ENCODE results near the gene WDR18. TPM values are rescaled to one million over a fixed set of nuclear protein-coding genes. Genes with fewer than 3 reads are reported as not detected.

The WDR18 gene
- total RNA-seq, 1 donor from 2014 or later, result 66.5 TPM

DNA sequence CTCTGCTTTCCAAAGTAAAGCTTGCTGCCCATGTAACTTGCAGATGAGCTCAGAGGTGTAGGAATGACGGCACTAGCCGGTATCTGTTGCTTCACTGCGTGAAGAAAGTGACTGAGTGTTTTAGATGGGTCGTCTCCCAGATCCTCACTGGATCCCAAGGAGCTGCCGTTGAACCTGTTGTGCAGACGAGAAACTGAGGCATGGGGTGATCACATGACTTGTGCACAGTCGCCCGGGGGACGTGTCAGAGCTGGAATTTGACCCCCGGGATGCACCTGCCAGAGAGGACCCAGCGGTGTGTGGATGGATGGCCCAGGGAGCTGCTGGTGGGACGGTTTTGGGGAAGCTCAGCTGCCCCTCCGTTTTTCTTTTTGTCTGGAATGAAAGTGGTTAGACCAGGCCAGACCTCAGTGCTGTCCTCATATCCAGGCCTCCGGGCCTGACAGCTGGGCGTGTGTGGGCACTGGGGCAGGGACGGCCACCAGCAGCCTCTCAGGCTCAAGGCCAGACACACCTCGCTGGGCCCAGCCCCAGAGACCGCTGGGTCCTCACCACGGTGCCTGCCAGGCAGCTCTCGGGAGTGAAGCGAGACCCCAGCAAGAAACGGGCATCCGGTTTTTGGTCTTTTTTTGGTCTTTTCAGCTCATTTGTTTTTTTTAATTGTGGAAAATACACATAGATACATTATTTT lies 45.8 kb upstream of the WDR18 start:
- no peak for ATAC-seq (ENCODE audit: low read depth)
- H3K9me3 Mint-ChIP-seq, result no peaks in the 10 kb centered on the region
- peaks cover 53% of the 10 kb centered on the region for H3K4me1 Mint-ChIP-seq

DNA sequence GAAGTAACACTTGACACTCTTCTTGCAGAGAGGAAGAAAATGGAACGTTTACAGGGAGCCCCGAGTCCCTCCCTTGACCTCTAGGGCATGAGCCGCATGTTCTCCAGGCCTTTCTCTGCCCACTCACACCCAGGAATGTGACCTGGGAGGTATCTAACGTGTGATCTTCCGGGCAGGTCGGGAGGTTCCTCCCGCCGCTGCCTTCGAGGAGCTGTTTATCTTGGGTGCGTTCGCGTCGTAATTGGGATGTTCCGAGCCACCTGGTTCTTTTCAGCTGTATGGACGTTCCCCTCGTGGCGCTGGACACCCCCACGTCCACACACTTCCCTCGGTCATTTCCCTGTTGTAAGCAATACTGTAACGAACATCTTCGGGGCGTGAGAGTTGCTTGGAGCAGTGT lies 44.7 kb upstream of the WDR18 start:
- intact Hi-C loops (cut with micrococcal nuclease), result no loop called here
- ATAC-seq (ENCODE audit: low read depth) (no peak), DNase-seq (no peak)
- Mint-ChIP-seq H3K27me3 (no peaks in the 10 kb centered on the region), H3K4me3 (no peak overlapping the region), H3K27ac (peak overlapping the region; percentile 30), H3K4me1 (peaks cover 47% of the 10 kb centered on the region), H3K36me3 (ENCODE audit: low read depth) (peaks cover 19% of the 10 kb centered on the region), H3K9me3 (no peaks in the 10 kb centered on the region)
- POLR2A ChIA-PET, result interaction anchor here (0.9 to 4.4 kb wide), 6 partner anchors 8 to 330 kb away, joined by 3 to 45 read pairs (median 8); partner anchors contain the start of genes CIRBP and WDR18
- TF ChIP-seq, protein P1, sequence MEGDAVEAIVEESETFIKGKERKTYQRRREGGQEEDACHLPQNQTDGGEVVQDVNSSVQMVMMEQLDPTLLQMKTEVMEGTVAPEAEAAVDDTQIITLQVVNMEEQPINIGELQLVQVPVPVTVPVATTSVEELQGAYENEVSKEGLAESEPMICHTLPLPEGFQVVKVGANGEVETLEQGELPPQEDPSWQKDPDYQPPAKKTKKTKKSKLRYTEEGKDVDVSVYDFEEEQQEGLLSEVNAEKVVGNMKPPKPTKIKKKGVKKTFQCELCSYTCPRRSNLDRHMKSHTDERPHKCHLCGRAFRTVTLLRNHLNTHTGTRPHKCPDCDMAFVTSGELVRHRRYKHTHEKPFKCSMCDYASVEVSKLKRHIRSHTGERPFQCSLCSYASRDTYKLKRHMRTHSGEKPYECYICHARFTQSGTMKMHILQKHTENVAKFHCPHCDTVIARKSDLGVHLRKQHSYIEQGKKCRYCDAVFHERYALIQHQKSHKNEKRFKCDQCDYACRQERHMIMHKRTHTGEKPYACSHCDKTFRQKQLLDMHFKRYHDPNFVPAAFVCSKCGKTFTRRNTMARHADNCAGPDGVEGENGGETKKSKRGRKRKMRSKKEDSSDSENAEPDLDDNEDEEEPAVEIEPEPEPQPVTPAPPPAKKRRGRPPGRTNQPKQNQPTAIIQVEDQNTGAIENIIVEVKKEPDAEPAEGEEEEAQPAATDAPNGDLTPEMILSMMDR (IDR thresholded peaks at IDR 0.05), result no peak
- CTCF ChIA-PET, result no interaction called here

More for the DNA sequence above, 45.8 kb upstream of the WDR18 start:
- no peaks in the 10 kb centered on the region for H3K27me3 Mint-ChIP-seq
- no peak for DNase-seq
- peaks cover 16% of the 10 kb centered on the region for H3K36me3 Mint-ChIP-seq (ENCODE audit: low read depth)
- CTCF ChIA-PET, result no interaction called here
- peak overlapping the region; percentile 75 for H3K27ac Mint-ChIP-seq
- intact Hi-C loops (cut with micrococcal nuclease), result no loop called here
- TF ChIP-seq, protein P1 (IDR thresholded peaks at IDR 0.05), result no peak
- no peak overlapping the region for H3K4me3 Mint-ChIP-seq
- POLR2A ChIA-PET, result interaction anchor here (0.6 to 4.4 kb wide), 11 partner anchors 8 to 1527 kb away, joined by 3 to 45 read pairs (median 4); partner anchors contain the start of gene WDR18

DNA sequence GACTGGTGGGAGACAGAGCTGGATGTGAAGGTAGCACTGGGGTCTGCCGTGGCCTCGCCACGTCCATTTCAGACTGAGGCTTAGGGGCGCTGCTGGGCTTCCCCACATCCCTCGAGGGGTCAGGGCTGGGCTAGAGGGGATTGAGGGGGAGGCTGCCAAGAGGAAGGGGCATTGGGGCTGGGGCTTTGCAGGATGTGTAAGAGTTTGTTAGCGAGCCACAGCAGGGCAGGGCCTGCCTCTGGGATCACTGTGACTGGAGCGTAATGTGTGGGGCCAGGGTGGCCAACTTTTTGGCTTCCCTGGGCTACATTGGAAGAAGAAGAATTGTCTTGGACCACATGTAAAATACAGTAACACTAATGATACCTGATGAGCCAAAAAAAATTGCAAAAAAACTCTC lies 44.2 kb upstream of the WDR18 start:
- intact Hi-C loops (cut with micrococcal nuclease), result no loop called here
- H3K9me3 Mint-ChIP-seq, result no peaks in the 10 kb centered on the region
- ATAC-seq (ENCODE audit: low read depth) (no peak), DNase-seq (no peak)
- no peaks in the 10 kb centered on the region for H3K27me3 Mint-ChIP-seq
- peaks cover 19% of the 10 kb centered on the region for H3K36me3 Mint-ChIP-seq (ENCODE audit: low read depth)
- peak overlapping the region; percentile 80 for H3K27ac Mint-ChIP-seq
- H3K4me3 Mint-ChIP-seq, result peak overlapping the region; percentile 72
- CTCF ChIA-PET, result no interaction called here
- H3K4me1 Mint-ChIP-seq, result peaks cover 47% of the 10 kb centered on the region
- TF ChIP-seq, protein P1 (IDR thresholded peaks at IDR 0.05), result no peak
- POLR2A ChIA-PET, result interaction anchor here (0.6 to 4.4 kb wide), 7 partner anchors 7 to 329 kb away, joined by 3 to 45 read pairs (median 6); partner anchors contain the start of genes CIRBP and WDR18

DNA sequence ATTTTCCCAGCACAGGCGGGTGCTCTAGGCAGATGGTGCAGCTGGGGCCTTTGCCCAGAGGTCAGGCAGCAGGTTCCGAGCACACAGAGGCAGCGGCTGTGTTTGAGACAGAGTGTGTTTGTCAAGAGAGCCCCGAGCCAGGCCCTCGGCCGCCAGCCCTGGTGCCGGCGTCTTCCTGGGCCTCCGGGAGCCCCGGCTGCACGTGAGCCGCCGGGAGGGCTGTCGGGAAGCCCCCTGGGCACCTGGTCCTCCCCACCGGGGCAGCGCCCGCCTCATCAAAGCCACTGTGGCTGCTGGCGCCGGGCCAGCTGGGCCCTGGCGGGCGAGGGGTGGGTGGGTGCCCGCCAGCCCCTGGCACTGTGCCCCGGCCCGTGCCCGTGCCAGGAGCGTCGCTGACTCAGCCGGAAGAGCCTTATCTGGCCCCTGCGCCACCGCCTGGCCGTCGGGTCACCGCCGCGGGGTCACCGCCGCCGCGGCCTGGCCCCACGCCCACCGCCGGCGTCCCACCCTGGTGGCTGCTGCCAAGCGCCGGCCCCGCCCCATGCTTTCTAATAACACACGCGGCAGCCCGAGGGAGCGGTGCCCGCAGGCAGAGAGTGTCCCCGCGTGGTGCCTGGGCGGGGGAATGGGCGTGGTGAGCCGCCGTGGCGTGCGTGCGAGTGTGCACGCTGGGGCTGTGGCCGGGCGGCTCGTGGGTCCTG lies 43.4 kb upstream of the WDR18 start:
- intact Hi-C loops (cut with micrococcal nuclease), result loop anchor here (1.0 kb wide), 1 partner anchor 15 kb away; no protein-coding TSS in a partner anchor
- peaks cover 19% of the 10 kb centered on the region for H3K36me3 Mint-ChIP-seq (ENCODE audit: low read depth)

More for the DNA sequence above, 43.4 kb upstream of the WDR18 start:
- peak; percentile 72 for ATAC-seq (ENCODE audit: low read depth)
- H3K4me3 Mint-ChIP-seq, result peak overlapping the region; percentile 75
- peak; percentile 73 for DNase-seq
- TF ChIP-seq, protein P1 (IDR thresholded peaks at IDR 0.05), result no peak
- peak overlapping the region; percentile 80 for H3K27ac Mint-ChIP-seq
- no peaks in the 10 kb centered on the region for H3K27me3 Mint-ChIP-seq
- POLR2A ChIA-PET, result interaction anchor here (0.6 to 4.4 kb wide), 8 partner anchors 7 to 328 kb away, joined by 3 to 45 read pairs (median 5); partner anchors contain the start of genes CIRBP and WDR18
- no peaks in the 10 kb centered on the region for H3K9me3 Mint-ChIP-seq
- CTCF ChIA-PET, result interaction anchor here (0.6 kb wide), 1 partner anchor 11 kb away, joined by 3 read pairs; no protein-coding TSS in a partner anchor
- H3K4me1 Mint-ChIP-seq, result peaks cover 42% of the 10 kb centered on the region
